GM21786 (cell line): ENCODE measurements around the gene TGFBR3.

Experiments used
- ATAC-seq: cut with Tn5 transposase; IDR thresholded peaks from one replicate; pipeline ENCODE4 v1.9.1; 2021; ENCODE audit not compliant: unreplicated experiment

Gene TGFBR3

DNA sequence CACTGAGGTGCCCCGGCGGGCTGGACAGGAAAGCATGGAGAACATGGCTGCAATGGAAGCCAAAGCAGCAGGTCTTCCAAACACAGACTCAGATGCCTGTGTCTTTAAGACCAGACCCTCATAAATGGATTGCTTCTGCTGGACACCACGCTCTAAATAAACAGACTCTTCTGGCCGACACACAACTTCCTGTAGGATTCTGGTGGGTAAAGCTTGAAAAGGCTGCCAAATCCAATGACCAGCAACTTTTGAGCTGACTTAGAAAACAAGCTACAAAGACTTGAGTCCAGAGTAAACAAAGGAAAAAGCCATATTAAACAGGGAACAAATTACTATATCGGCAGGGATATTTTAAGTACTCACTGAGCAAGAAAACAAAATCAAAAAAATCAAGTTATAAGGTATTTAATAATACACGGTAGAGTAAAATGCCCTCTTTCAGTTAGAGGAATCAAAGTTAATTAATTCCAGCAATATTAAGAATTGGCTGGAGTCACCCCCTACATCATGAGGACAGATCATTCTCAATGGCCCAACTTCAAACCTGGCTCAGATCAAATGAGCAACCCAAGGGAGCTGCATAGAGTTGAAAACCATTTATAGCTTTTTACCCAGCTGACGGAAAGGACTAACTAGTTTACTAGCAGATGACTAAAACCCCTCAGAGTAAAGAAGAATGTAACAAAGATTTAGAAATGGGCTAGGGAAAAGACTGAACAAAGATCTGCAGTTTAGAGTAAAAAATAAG lies 102.4 kb downstream of the TGFBR3 start:
- no peak for ATAC-seq

DNA sequence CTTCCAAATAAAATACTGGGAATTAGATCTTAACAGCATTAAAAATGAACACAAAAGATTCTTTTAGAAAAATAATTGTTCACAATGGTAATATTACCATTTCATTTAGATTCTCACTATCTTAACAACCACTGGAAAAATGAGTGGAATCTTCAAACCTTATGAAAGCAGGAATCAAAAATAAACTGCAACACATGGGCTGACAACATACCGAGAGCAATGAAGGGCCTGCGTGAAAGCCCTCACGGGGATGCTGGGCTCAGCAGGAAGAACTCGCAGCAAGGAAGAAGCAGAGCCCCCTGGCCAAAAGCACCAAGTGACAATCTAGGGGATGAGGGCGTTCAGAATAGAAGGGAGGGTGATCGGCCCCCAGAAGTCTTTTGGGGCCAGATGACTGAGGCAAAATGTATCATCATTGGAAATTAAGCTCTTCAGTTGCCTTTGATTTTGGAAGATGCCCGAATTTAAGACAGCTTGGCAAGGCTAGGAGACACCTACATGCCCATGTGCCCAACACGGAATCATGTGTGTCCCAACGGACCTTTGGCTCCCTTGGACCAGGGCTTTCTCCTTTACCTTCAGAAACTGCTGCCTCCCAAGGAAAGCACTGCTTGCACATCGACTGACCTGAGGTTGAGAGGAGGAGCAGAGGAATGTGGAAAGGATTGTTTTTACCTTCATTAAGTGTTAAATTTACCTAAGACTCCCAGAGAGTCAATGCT lies 103.9 kb downstream of the TGFBR3 start:
- ATAC-seq: no peak

DNA sequence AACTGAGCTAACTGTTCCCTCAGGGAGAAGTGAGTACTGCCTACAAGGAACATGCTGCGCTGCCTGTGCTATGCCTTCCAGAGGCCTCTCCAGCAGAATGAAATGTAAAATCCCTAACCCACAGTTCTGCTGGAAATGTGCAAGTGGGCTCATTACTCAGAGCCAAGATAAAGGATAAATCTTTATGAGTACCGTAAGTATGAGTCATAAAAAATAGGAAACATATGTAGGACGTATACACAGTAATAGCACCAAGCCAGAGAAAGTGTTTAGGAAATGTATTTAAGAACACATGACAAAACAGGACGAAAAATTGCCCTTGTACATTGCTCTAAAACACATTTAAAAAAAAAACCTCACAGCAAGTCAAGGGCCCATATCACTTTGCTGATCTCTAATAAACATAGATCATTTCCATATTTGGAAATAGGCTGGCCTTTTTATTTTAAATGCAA lies 104.6 kb downstream of the TGFBR3 start:
- ATAC-seq: no peak

DNA sequence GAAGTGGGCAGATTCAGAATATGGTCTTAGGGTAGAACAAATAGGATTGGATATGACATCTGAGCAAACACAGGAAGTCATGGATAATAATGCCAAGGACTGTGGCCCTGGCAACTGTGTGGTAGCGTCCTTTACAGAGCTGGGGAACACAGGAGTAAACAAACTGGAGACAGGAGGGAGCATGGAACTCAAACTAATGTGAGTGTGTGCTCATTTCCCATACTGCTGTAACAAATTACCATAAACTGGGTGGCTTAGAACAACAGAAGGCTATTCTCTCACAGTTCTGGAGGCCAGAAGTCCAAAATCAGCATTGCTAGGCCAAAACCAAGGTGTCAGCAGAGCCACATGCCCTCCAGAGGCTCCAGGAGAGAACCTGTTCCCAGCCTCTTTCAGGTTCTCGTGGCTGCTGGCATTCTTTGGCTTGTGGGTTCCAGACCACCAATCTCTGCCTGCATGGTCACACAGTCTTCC lies 106.4 kb downstream of the TGFBR3 start:
- no peak for ATAC-seq

DNA sequence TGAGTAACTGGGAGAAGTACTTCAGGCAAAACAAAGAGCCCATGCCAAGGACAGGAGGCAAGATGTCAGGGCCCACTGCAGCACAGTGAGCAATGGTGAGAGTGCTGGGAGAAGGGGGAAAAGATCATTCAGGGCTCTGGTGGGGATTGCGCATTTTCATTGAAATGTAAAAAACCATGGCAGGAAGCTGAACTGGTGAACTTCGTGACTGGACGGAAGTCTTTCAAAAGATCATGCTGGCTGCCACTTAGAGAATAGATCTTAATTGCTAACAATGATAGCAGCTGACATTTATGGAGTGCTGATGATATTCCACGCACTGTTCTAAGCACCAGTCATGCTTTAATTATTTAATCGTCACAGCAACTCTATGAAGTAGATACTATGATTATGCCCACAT lies 107.0 kb downstream of the TGFBR3 start:
- no peak for ATAC-seq

DNA sequence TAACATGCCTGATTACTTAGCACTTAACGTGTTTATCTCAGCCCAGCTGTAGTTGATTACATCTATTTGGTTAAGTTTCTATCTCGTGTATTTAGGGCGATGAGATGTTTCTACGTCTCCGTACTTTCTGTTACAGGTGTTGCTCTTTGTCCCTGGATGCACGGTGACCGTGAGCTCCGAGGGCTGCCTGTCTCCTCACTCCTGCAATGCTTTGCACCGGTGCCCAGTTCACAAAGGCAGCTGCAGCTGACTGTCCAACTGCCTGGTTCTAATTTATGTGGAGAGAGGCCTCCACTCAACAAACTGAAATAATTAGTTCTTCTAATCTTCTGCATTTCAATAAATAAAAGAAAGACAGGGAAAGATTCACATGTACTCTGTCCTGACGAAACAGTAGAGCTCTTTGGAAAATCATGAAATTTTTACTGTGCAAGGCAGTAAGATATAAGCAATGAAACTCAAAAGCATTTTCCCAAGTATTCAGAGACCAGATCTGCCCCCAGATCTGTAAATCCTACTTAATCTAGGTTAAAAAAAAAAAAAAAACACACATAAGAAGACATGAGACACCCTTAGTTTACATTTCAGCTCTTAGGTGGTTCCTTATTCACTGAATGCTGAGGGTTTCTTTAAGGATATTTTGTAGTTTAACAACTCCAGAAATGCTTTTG lies 108.2 kb downstream of the TGFBR3 start:
- no peak for ATAC-seq

DNA sequence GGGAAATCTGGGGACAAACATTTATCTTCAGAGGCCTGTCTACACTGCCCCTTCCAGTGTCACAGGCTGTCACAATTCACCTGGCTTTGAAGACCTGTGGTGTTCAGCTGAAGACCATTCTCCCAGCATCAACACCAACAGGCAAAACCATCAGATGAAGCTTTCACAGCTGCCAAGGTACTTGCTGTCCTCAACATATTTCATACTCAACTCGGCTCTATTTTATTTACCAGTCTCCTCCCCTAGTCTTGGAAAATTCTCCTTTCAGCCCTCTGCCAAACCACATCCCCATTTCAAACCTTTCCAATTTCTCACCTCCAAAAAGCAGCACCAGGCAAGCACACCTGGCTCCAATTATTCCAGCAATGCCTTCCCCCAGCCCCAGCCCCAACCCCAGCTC lies 108.8 kb downstream of the TGFBR3 start:
- ATAC-seq: no peak

DNA sequence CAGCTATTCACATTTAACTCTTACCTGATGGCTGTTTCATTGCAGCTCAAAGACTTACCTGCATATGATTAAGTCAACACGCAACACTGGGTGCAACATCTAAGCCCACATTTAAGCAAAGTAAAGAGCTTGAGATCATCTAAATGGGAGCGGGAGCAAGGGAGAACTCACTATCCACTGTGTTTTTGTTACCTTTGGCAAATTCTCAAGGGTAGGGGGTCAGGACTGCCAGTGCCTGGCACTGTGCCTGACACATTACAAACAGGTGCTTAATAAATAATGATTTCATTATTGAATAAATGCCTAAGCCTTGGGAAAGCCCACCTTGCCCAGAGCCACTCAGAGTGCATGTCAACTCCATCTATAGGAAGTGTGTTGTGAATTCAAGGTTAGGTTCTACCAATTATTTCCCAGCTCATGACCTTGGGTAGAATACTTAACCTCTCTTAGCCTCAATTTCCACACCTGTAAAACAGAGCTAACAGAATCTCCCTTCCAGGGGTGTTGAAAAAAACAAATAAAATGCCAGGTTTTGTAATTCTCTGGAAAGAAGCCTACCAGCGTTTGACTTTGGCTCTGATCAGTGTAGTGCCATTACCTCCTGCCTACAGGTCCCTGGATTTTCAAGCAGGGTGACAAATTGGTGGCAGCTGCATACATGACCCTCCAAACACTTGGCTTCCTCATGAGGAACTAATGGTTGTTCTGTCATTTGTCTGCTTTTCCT lies 109.7 kb downstream of the TGFBR3 start:
- no peak for ATAC-seq

DNA sequence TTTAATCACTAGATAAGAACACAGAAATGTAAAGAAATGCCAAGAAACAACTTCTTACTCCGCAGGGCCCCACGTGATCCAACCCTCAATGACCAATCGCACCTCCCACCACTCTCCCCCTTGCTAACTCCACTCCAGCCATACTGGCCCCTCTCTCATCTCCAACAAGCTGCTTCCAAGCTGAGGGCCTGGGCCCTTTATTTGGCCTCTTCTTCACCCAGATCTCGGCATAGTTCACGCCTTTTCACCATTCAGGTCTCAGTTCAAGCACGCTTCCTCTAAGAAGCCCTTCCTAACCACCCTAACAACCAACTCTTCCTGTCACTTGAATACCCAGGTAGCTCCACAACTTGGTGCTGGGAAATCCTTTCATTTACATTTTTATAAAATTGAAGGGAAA lies 110.7 kb downstream of the TGFBR3 start:
- ATAC-seq: no peak

DNA sequence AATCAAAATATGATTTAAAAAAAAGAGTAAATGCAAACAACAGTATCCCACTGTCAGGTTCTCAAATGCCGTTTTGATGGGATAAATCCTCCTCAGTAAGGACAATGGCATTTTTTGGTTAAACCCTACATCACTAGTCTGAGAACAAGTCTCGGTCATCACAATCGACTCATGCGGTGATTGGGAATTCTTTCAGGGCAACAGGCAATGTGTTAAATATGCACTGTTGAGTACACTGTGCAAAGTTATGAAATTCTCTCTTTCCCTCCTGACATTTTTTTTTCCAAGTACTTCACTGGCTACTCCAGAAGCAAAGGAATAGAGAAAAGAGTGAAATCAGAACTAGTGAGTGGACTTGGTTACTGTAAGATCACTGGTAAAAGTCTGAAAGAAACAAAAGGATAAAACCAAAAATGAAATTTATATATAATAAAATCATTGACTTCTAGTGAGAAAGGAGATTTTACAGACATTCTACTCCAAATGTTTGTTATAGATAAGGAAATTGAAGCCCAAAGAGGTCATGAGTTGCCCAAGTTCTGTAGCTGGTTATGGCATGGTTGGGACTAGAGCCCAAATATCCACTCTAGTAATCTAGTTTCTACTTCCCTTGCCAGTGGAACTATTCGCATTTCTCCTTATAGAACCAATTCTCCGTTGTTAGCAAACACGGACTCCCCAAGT lies 111.3 kb downstream of the TGFBR3 start:
- ATAC-seq: no peak

DNA sequence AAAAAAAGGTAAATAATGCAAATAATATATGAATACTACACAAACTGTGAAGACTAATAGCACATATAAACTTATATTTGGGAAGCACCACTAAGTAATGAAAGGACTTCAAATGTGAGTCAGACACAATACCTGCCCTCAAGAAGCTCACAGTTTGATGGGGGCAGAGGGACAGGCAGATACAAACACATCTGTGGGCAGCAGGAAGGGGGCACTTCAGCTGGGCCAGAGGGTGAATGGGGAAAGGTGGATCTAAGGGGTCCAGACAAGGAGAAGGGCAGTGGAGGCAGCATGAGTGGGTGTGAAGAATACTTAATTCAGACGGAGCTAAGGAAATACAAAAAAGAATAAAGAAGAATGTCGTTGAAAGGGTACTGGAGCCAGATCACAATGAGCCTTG lies 114.2 kb downstream of the TGFBR3 start:
- ATAC-seq: no peak

DNA sequence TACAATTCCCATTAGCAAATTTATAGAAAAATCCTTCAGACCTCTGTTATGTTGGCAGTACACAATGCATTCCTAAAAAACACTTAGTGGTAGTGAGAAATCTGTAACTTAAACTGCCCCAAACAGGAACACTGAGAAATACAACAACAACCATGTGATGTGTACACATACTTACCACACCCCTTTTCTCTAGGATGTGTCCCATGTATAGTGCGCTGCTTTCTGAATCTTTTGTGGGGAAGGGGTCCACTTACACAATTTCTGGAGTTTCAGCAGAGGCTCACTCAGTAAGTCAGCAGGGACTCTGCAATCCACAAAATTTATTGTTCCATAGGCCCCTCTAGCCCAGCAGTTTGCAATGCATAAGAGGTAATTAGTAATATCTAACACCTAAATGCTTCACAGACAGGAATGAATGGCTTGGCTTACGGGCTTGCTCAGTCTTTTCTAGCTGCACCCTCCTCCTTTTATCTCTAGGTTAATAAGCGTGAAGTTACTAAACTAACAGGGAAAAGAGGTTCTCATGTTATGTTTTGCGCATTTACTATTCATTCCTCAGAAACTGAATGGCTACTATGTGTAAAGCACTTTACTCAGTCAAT lies 115.2 kb downstream of the TGFBR3 start:
- no peak for ATAC-seq

DNA sequence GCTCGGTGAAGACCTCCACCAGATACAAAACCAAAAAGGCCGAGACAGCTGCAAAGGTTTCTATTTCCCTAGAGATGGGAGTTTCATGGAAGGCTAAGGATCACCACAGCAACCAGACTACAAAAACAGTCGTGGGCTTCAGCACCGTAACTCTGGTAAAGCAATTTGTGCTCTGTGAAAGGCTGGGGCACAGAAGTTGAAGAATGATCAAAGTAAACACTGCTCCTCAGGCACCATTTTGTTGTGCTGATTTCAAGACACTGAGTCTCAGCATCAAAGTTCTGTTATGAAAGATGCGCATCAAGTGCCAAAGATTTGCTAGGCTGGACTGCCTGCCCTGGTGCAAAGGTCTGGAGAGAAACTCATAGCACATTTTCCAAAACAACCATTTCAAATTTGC lies 116.2 kb downstream of the TGFBR3 start:
- no peak for ATAC-seq

DNA sequence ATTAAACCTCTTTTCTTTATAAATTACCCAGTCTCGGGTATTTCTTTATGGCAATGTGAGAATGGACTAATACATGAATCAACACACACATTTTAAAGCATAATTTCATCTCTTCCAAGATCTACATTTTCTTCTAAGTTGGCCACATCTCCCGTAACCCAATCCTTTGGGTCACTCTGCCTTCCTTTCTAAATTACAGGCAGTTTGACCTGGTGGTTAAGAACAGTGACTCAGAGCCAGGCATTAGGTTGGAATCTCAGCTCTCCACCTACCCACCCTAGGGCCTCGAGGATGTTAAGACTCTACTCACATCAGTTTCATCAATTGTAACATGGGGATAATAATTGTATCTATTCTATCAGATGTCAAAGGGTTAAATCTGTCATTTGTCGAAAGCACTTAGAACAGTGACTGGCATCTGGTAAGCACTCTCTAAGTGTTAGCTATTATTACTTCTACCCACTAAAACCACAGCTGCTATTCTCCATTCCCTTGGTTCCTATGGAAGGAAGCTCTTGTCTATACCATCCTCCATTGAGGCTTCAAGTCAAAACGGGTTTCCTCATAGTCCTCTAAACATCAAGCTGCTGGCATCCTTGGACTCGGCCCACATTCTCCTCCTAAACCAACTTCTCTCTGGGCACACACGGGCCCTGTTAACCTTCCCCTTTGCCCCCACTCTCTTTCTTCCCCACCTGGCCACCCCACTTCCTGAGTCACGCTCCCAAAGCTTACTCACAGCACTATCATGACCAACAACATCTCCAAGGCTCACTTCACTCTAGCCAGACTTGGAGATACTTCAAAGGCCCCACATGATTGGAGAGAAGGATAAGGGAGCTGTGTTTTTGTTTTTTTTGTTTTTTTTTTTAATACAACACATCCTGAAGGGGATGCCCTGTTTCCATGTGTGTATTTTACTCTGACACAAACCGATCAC lies 116.9 kb downstream of the TGFBR3 start:
- no peak for ATAC-seq

DNA sequence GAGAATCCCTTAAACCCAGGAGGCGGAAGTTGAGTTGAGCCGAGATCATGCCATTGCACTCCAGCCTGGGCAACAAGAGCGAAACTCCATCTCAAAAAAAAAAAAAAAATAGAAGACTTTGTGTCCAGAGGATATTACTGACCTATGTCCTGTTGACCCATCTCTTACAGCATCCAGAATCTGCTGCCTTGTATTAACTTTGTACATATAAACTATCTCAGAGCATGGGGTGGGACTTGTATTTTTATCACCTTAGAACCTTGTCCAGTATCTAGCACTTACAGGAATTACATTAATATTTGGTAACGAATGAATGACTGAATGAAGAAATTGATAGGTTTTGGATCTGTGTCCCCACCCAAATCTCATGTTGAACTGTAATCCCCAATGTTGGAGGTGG lies 117.8 kb downstream of the TGFBR3 start:
- no peak for ATAC-seq

DNA sequence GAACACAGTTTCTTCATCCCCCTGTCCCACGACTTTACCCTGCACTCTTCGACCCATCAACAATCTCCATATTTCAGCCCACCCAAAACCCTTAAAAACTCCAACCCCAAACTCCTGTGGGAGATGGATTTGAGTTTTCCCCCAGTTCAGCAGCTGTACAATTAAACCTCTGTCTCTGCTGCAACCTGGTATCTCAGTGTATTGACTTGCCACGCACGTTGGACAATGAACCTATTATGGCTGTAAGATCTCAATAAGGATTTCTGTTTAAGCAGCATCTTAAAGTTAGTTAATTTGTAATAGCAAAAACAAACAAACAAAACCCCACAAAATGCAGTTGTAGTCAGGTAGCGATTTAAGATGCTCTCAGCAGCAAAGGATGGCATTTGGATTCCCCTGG lies 119.1 kb downstream of the TGFBR3 start:
- ATAC-seq: no peak

DNA sequence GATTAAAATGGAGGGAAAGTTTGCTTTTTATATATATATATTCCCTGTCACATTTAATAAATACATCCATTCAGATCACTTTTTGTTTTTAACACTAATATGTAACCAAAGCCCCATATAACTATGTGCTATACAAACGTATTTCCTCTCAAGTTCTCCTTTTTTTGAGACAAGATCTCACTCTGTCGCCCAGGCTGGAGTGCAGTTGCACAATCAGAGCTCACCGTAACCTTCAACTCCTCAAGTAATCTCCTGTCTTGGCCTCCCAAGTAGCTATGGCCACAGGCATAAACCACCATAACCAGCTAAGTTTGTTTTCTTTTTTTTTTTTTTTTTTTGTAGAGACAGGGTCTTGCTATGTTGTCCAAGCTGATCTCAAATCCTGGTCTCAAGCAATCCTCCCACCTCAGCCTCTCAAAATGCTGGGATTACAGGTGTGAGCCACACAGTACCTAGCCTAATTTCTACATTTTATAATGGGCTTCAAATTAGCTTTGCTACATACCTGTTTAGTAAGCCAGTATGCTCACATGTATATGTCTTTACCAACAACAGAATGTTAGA lies 120.0 kb downstream of the TGFBR3 start:
- no peak for ATAC-seq

DNA sequence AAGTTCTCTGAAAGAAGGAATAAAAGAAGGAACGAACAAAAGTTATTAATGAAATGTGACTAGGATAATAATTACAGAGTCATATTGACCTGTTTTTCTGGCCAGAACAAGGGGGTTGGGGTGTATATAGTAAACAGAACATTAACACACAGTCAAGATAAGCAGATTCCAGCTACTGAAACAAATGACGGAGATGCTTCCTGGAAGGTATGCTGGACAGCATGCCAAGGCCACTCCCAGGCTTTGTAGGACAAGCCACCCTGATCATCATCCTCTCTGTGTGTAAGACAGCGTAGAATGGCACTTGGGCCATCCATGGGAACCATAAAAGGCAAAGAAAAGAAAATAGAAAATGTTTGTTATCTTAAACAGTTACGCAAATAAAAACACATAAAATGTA lies 120.7 kb downstream of the TGFBR3 start:
- no peak for ATAC-seq
